Measurements from ENCODE around the gene MBNL1. TPM values are rescaled to one million over a fixed set of nuclear protein-coding genes. Genes with fewer than 3 reads are reported as not detected.

The MBNL1 gene
- polyA plus RNA-seq, 1 donor from 2014 or later = 12.7 TPM

DNA sequence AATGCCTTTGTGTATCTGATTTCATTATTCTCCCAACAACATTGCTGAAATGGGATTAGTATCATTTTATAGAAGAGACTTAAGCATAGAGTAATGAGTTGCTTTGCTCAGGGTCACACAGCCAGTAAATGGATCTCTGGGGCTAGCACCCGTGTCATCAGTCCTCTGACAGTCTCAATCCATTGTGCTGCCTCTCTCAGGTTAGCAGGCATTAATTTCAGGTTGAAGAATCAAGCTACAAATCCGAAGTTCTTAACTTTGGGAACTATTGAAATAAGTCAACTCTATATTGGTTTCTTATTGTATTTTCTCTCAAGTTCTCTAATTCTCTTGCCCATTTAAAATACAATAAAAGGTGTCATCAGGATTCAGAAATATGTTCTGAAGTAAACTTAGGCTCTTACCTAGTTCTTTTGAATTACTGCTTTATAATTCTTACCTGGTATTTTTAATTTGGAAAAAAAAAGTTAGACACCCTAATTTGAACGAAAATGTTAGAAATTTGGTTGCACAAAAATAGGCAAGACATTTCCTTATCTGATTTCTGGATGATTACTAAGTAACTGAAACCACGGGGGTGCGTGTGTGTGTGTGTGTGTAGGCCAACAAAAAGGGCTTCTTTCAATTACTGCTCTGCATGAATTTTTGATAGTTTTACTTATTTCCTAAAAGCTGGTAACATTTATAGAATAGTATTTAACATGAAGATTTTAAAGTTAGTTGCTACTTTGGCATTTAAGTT, 189.8 kb downstream of the MBNL1 start:
- Histone ChIP-seq H3K9ac (ENCODE audit: low read length) (no peak overlapping the region), H3F3A (ENCODE audit: insufficient read depth, low read length, poor library complexity, severe bottlenecking) (no peaks in the 10 kb centered on the region), H3K27me3 (ENCODE audit: insufficient read depth, low read depth, low read length) (no peaks in the 10 kb centered on the region), H3K9me3 (ENCODE audit: low read length) (no peaks in the 10 kb centered on the region), H3K27ac (ENCODE audit: low read length) (no peak overlapping the region), H3K9me2 (ENCODE audit: insufficient read depth, low read length) (no peaks in the 10 kb centered on the region), H4K20me1 (ENCODE audit: insufficient read depth) (no peaks in the 10 kb centered on the region), H3K36me3 (ENCODE audit: insufficient read depth, low read length) (peaks cover 7% of the 10 kb centered on the region), H3K4me2 (ENCODE audit: low read length) (no peak overlapping the region), H3K4me3 (ENCODE audit: low read length) (no peak overlapping the region), H3K79me2 (replicated peaks; ENCODE audit: insufficient read depth, low read length) (no peaks in the 10 kb centered on the region), H2AFZ (ENCODE audit: low read depth, low read length) (no peak overlapping the region)
- TF ChIP-seq SMC3 (conservative IDR thresholded peaks at IDR 0.05; ENCODE audit: poor library complexity) (no peak), EP300 (conservative IDR thresholded peaks at IDR 0.05; ENCODE audit: poor library complexity, severe bottlenecking) (no peak), EZH2 (IDR thresholded peaks at IDR 0.05; ENCODE audit: borderline replicate concordance, insufficient read depth, low read length, poor library complexity, severe bottlenecking) (no peak)

DNA sequence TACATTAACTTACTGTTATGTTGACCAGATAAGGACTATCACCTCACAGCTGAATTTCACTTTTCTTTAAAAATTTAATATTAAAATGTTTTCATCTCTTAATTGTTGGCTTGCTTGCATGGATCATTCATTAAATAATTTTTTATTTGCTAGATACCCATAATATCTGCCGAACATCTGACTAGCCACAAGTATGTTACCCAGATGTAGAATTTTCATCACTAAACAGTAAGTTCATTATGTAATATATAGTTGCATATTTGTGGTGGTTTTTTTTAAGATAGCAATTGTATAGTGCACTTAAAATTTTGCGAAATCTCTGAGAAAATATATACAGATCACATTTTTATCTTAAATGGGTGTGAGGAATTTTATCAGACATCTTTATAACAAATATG, 190.4 kb downstream of the MBNL1 start:
- H3K27me3 ChIP-seq (ENCODE audit: insufficient read depth, low read depth, low read length) = no peaks in the 10 kb centered on the region
- no peaks in the 10 kb centered on the region for H3K79me2 ChIP-seq (replicated peaks; ENCODE audit: insufficient read depth, low read length)
- no peaks in the 10 kb centered on the region for H3K9me3 ChIP-seq (ENCODE audit: low read length)
- no peak for TF ChIP-seq RAD21 (conservative IDR thresholded peaks at IDR 0.05)
- TF ChIP-seq, protein P1, sequence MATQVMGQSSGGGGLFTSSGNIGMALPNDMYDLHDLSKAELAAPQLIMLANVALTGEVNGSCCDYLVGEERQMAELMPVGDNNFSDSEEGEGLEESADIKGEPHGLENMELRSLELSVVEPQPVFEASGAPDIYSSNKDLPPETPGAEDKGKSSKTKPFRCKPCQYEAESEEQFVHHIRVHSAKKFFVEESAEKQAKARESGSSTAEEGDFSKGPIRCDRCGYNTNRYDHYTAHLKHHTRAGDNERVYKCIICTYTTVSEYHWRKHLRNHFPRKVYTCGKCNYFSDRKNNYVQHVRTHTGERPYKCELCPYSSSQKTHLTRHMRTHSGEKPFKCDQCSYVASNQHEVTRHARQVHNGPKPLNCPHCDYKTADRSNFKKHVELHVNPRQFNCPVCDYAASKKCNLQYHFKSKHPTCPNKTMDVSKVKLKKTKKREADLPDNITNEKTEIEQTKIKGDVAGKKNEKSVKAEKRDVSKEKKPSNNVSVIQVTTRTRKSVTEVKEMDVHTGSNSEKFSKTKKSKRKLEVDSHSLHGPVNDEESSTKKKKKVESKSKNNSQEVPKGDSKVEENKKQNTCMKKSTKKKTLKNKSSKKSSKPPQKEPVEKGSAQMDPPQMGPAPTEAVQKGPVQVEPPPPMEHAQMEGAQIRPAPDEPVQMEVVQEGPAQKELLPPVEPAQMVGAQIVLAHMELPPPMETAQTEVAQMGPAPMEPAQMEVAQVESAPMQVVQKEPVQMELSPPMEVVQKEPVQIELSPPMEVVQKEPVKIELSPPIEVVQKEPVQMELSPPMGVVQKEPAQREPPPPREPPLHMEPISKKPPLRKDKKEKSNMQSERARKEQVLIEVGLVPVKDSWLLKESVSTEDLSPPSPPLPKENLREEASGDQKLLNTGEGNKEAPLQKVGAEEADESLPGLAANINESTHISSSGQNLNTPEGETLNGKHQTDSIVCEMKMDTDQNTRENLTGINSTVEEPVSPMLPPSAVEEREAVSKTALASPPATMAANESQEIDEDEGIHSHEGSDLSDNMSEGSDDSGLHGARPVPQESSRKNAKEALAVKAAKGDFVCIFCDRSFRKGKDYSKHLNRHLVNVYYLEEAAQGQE (IDR thresholded peaks at IDR 0.05; ENCODE audit: borderline replicate concordance) = no peak
- no peak for TF ChIP-seq MXI1 (conservative IDR thresholded peaks at IDR 0.05; ENCODE audit: poor library complexity, severe bottlenecking)
- TF ChIP-seq POLR2AphosphoS5 (IDR thresholded peaks at IDR 0.05) = no peak
- no peak for TF ChIP-seq EZH2 (IDR thresholded peaks at IDR 0.05; ENCODE audit: borderline replicate concordance, insufficient read depth, low read length, poor library complexity, severe bottlenecking)
- no peak for TF ChIP-seq EP300 (conservative IDR thresholded peaks at IDR 0.05; ENCODE audit: poor library complexity, severe bottlenecking)
- no peak for TF ChIP-seq SMC3 (conservative IDR thresholded peaks at IDR 0.05; ENCODE audit: poor library complexity)
- TF ChIP-seq TAF1 (IDR thresholded peaks at IDR 0.05; ENCODE audit: low read depth) = no peak
- TF ChIP-seq, protein P2, sequence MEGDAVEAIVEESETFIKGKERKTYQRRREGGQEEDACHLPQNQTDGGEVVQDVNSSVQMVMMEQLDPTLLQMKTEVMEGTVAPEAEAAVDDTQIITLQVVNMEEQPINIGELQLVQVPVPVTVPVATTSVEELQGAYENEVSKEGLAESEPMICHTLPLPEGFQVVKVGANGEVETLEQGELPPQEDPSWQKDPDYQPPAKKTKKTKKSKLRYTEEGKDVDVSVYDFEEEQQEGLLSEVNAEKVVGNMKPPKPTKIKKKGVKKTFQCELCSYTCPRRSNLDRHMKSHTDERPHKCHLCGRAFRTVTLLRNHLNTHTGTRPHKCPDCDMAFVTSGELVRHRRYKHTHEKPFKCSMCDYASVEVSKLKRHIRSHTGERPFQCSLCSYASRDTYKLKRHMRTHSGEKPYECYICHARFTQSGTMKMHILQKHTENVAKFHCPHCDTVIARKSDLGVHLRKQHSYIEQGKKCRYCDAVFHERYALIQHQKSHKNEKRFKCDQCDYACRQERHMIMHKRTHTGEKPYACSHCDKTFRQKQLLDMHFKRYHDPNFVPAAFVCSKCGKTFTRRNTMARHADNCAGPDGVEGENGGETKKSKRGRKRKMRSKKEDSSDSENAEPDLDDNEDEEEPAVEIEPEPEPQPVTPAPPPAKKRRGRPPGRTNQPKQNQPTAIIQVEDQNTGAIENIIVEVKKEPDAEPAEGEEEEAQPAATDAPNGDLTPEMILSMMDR (IDR thresholded peaks at IDR 0.05; ENCODE audit: poor library complexity, severe bottlenecking) = no peak
- H3K4me3 ChIP-seq (ENCODE audit: low read length) = no peak overlapping the region
- no peaks in the 10 kb centered on the region for H4K20me1 ChIP-seq (ENCODE audit: insufficient read depth)
- no peak overlapping the region for H3K27ac ChIP-seq (ENCODE audit: low read length)
- no peaks in the 10 kb centered on the region for H3F3A ChIP-seq (ENCODE audit: insufficient read depth, low read length, poor library complexity, severe bottlenecking)
- no peak overlapping the region for H3K4me2 ChIP-seq (ENCODE audit: low read length)
- H3K9ac ChIP-seq (ENCODE audit: low read length) = no peak overlapping the region
- H3K36me3 ChIP-seq (ENCODE audit: insufficient read depth, low read length) = peaks cover 7% of the 10 kb centered on the region
- no peaks in the 10 kb centered on the region for H3K9me2 ChIP-seq (ENCODE audit: insufficient read depth, low read length)
- H2AFZ ChIP-seq (ENCODE audit: low read depth, low read length) = no peak overlapping the region

Data from neural cell (in vitro differentiated cells).